NCI-H187 (cell line): ENCODE results near the gene DHDH.
"Not testable (repeated sequence)": the region's sequence is repeated elsewhere in the genome, so short reads cannot be mapped to it uniquely, and the experiment has no call there.

Experiments used
- DNase-seq, 2 experiments: peaks; one replicate each; lab custom pipeline; 2025; lab: John Stamatoyannopoulos, UW

Gene DHDH

DNA sequence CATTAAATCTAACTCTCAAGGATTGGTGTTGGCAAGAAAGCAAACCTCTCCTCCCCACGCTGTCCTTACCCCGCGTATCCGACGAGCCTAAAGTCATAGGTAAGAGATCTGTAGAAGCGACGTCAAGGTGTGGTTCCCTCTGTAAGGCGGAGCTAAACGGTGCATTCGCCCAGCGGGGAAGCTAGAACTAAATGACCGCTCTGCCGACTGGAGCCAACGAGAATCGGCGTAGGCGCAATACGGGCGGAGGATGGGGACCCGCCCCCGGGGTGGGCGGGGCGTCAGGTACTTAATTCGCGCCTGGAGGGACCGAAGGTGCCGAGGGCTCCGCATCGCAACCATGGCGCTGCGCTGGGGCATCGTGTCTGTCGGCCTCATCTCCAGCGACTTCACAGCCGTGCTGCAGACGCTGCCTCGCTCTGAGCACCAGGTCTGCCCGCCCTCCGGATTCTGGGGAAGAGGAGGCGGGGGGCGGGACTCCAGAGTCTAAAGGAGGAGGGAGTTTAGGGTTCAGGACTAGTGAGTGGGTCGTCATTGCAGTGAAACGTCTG lies at the start of gene DHDH:
DHDH (plus strand) TSS at position 318 of the 551 bp plus-strand sequence; CDS start at position 341, 23 bp downstream.
- DNase-seq, result peak; percentile 95 to 96

DNA sequence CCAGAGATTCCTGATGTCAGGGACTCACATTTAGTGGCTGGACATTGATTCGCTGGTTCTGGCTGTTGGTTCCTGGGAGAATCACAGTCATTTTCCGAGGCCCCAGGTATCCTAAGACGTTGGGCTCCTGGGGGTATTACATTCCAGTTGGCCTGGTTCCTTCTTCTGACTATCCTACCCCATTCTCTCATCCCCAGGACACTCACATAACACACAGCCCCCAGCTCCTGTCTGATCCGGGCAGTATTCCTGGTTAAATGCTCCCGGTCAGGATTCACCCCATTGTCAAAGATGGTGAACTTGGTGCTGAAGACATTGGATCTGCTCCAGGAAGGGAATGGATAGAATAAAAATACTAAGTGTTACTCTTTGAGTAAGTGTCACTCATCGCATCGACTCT lies 49.8 kb upstream of the DHDH start:
- DNase-seq, result no peak

DNA sequence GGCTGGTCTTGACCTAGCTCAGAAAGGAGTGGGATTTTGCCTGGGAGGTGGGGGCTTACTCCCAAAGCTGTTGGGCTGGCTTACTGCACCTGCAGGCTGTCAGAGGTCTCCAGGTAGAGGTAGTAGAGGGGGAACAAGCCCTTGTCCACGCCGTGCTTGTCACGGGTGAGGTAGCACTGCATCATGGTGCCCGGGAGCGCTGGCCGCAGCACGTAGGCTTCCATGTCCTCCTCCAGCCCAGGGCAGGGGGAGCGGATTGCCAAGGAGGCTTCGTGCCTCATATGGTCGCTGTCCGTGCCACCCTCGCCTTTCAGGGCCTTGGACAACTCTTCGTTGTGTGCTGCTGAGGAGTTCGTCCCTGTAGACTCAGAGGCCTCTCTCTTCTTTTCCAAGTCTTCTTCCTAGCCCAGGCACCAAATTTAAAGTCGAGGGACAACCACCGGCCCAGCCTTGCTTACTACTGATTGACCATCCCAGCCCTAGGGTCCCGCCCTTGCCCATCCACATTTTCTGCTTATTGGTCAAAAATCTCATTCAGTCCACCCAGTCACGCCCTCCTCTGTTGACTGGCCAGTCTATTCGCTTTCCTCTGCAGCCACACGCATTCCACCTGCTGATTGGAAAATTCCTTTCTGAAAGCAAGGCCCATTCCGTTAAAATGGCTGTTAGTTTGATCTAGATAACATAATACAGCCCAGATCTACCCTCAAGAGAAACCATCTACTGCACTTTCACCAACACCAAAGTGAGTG lies 45.5 kb upstream of the DHDH start:
- DNase-seq, result no peak

DNA sequence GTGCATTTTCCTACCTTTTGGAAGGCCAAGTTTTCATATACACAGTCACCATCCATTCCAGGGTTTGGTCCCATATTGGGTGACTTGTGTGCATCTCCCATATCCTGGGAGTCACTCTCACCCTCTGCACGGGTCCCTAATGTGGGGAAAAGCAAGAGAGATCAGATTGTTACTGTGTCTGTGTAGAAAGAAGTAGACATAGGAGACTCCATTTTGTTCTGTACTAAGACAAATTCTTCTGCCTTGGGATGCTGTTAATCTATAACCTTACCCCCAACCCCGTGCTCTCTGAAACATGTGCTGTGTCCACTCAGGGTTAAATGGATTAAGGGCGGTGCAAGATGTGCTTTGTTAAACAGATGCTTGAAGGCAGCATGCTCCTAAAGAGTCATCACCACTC lies 44.0 kb upstream of the DHDH start:
- not testable (repeated sequence) for DNase-seq

DNA sequence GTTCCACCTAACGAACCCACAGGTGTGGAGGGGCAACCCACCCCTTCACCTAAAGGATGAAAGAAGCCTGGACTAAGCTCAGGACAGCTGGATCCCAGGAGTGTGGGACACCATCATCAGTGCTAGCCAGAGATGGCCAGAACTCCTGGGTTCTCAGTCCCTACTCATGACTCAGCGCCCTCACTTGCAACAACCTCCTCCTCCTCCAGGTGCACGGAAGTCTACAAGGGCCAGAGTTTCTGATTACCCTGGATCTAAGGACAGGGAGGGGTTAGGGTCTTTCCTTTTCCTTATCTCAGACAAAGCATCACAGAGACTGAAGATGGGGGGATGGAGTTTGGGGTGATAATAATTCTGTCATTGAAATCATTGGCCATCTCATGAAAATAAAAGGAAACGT lies 42.9 kb upstream of the DHDH start:
- no peak for DNase-seq

DNA sequence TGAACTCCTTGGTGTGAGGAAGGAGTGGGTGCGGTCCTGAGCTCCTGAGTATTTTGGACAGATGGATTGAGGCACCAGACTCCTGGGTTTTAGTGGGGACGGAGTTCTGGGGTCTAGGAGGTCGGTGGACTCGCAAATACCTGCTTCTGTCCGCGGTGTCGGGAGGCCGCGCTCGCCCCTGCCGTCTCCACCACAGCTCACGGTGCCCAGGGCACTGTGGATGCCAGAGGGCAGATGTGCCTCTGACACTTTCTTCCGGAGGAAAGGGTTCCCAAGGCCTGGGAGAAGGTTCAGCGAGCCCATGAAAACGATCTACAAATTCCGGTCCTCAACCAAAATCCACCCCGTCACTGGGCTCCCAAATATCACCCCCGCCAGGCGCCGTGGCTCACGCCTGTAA lies 38.3 kb upstream of the DHDH start:
- no peak for DNase-seq

DNA sequence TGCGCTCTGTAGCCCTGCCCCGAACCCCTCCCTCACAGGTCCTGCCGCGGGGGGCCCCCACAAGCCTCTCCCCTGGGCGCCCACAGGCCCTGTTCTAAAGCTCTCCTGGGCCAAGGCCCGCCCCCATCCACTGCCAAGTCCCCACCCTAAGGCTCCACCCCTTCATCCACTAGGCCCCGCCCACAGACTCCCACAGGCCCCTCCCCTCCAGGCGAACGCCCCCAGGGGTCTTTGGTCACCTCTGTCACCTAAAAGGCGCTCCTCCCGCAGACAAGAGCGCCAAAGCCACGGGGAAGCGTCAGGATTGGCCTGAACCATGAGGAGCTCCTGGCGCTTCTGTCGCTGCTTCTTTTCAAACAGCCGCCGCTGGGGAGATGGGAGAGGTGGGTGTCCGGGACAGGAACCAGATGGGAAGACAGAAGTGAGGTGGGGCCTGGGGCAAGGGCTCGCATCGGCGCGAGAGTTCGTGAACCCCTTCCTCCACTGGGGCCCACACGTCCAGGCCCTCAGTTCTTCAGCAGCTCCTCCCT lies 37.2 kb upstream of the DHDH start:
- no peak for DNase-seq

DNA sequence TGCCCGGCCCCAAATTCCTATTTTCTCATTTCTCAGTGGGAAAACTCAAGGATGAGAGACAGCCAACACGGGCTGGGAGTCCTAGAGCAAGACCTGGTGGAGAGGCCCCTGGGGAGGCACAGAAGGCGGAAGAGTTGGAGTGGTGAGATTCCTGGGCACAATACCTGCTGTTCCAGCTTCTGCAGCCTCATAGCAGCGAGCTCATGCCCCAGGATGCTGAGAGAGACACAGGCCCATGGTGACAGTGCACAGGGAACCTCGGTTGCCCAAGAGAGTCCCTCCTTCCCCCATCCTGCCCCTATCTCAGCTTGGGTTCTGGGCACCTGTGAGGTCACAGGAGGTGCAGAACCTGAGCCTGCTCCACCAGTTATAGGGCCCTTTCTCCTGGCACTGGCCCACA lies 36.3 kb upstream of the DHDH start:
- no peak for DNase-seq

DNA sequence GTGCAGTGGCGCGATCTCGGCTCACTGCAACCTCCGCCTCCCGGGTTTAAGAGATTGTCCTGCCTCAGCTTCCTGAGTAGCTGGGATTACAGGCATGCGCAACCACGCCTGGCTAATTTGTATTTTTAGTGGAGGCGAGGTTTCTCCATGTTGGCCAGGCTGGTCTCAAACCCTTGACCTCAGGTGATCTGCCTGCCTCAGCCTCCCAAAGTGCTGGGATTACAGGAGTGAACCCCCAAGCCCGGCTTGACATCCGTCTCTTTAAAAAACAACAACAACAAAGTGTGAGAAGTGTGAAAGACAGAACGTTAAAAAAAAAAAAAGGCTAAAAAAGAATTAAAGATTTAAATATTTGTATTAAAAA lies 34.1 kb upstream of the DHDH start:
- DNase-seq, result not testable (repeated sequence)

DNA sequence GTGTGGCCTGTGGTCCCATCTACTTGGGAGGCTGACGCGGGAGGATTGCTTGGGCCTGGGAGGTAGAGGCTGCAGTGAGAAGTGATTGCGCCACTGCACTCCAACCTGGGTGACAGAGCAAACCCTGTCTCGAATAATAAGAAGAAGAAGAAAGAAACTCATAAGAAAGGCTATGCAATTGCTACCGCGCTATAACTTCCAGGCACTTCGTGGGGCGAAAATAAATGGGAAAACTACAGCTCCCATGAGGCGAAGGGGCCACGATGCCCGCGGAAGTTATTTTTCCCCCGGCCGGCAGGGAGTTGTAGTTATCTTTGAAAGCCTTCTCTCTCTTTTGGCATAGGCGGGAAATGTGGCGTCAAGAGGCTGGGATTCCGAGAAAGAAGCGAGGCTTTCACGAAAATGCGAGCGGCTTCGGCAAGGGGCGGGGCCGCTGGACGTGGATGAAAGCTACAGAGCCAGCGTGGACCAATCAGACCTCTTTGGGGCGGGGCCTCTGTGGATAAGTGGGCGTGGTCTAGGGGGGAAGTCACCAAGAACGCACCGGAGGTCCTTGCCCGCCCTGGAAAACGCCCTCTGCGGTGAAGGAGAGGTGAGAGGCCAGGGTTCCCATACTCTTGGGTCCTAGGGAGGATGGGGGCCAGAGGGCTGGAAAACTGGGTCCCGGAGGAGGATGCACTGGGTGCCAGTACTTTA lies 33.6 kb upstream of the DHDH start, which contains the start of gene NUCB1:
NUCB1 (plus strand) TSS at position 532 of the 696 bp plus-strand sequence. CDS start 485 bp downstream, outside the sequence.
- peak; percentile 98 to 99 for DNase-seq

DNA sequence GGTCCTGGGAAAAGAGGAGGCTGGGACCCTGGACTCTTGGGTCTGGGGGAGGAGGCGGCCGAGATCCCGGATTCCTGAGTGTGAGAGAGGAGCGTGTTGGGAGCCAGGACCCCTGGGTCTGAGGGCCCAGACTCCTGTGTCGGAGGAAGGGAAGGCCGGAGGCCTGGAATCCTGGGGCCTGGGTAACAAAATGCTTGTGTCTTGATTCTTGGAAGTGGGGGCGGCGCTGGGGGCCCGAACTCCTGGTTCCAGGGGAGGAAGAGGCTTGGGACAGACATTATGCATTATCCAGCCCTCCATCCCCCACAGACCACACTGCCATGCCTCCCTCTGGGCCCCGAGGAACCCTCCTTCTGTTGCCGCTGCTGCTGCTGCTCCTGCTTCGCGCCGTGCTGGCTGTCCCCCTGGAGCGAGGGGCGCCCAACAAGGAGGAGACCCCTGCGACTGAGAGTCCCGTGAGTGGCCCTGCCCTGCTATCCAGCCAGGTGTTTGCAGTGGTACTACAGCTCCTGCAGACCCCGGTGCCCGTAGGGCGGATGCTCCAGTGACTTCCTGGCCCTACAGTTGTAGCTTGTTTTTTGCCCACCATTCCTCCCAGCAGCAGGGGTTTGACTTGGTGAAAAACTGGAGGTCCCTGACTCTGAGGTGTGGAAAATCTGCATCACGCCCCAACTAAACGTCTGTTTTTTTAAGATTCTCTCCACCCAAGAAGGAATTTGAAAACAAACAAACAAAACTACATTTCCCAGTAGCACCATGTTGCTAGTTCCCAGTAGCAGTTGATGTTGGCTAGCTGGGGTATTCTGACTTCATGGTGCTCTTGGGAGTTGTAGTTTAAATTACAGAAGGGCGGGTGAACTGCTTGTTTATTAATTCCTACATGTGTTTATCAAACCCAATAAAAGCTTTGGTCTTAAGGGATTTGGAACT lies 32.8 kb upstream of the DHDH start:
- no peak for DNase-seq

DNA sequence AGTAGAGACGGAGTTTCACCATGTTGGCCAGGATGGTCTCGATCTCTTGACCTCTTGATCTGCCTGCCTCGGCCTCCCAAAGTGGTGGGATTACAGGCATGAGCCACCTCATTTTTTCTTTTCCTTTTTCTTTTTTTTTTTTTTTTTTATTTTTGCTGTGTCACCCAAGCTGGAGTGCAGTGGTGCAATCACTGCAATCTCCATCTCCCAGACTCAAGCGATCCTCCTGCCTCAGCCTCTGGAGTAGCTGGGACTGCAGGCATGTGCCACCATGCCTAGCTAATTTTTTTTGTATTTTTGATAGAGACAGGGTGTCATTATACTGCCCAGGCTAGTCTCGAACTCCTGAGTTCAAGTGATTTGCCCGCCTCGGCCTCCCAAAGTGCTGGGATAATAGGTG lies 31.2 kb upstream of the DHDH start:
- DNase-seq, result not testable (repeated sequence)

DNA sequence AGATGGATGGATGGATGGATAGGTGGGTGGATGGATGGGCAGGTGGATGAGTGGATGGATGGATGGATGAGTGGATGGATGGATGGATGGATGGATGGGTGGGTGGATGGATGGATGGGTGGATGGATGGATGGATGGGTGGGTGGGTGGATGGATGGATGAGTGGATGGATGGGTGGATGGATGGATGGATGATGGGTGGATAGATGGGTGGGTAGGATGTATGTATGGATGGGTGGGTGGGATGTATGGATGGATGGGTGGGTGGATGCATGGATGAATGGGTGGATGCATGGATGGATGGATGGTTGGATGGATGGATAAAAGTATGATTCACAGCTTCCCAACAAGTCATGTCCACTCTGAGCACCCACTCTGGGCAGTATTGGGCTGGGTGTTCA lies 29.7 kb upstream of the DHDH start:
- not testable (repeated sequence) for DNase-seq

DNA sequence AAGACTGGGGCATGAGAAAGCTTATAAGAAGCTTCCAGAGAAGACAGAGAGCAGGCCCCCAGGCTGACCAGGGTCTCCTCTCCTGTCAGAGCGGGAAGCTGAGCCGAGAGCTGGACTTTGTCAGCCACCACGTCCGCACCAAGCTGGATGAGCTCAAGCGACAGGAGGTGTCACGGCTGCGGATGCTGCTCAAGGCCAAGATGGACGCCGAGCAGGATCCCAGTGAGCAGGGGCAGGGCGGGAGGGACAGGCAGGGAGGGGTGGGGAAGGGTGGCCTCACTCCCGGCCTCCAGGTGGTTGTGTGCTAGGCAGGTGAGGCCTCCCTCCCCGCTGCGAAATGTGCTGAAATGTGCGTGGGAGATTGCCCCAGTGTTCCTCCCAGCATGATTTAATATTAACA lies 27.8 kb upstream of the DHDH start:
- no peak for DNase-seq

DNA sequence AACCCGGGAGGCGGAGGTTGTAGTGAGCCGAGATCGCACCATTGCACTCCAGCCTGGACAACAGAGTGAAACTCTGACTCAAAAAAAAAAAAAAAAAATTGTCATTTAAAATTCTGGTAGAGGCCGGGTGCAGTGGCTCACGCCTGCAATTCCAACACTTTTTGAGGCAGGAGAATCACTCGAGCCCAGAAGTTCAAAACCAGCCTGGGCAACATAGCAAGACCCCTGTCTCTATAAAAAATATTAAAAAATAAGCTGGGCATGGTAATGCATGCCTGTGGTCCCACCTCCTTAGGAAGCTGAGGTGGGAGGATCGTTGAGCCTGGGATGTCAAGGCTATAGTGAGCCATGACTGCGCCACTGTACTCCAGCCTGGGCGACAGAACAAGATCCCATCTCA lies 27.2 kb upstream of the DHDH start:
- DNase-seq, result no peak

DNA sequence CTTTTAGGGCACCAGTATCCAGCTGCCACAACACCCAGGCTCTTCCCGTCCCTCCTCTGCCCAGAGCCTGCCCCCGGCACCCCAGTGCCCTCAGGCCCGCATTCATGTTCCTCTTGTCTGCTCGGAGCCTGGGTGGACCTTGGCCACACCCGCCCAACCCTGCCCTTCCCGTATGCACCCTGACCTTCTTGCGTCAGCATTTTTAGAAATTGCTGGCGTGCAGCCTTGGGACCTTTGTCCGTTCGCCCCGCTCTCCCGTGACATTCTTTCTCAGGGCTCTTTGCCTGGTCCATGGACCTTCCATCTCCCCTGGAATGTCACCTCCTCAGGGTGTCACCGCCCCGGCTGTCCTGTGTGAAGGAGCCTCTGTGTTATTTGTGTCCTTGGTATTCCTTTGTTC lies 25.8 kb upstream of the DHDH start:
- no peak for DNase-seq

DNA sequence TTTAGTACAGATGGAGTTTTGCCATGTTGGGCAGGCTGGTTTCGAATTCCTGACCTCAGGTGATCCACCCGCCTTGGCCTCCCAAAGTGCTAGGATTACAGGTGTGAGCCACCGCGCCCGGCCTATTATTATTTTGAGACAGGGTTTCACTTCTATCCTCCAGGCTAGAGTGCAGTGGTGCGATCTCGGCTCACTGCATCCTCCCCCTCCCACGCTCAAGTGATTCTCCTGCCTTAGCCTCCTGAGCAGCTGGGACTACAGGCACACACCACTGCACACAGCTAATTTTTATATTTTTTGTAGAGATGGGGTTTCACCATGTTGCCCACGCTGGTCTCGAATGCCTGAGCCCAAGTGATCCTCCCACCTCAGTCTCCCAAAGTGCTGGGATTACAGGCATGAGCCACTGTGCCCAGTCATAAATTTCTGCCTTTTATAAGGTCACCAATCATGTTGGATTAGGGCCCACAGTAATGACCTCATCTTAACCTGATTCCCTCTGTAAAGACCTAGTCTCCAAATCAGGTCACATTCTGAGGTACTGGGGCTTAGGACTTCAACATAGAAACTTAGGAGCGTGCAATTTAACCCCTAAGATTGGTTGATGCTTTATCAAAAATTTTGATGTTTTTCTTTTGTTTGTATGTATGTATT lies 23.9 kb upstream of the DHDH start:
- DNase-seq, result not testable (repeated sequence)

DNA sequence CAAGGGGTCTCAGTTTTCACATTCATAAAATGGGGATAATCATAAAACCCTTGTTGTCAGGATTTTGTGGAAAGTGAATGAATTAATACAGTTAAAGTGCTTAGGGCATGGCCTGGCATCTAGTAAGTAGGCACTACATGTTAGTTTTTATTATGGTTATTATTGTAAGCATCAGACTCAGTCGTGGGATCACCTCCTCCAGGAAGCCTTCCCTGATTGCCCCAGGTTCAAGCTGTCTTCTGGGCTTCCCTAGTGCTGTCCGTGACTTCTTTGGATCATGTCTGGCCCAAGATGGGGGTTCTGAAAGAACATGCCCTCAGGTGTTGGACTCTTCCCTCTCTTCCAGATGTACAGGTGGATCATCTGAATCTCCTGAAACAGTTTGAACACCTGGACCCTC lies 22.7 kb upstream of the DHDH start:
- DNase-seq, result no peak

DNA sequence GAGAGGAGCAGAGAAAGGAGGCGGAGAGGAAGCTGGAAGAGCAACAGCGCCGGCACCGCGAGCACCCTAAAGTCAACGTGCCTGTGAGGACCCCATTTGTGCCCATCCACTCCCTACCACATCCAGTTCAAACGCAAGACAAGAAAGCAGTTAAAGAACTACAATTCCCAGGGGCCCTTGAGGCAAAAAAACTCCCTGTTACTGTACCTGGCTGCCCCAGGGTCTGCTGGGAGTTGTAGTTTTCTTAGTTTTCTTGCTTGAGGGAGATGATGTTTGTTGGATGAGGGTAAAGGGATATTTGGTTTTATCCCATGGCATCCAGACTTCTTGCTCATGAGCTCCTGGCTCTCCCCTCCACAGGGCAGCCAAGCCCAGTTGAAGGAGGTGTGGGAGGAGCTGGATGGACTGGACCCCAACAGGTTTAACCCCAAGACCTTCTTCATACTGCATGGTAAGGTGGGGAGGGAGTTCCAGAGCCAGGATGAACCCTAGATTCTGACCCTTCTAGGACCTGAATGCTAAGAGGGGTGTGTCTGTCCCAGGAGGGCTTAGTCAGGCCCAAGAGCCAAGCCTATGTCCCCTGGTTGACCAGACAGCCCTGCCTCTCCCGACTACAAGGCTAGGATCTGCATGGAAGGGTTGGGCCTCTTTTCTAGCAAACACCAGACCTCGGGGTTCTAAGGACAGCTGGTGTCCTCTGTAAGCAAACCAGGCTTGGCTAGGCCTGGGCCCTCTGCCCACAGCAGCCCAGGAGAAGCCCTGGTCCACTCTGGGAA lies 20.2 kb upstream of the DHDH start:
- DNase-seq, result peak in 1 of 2 experiments; percentile 42

DNA sequence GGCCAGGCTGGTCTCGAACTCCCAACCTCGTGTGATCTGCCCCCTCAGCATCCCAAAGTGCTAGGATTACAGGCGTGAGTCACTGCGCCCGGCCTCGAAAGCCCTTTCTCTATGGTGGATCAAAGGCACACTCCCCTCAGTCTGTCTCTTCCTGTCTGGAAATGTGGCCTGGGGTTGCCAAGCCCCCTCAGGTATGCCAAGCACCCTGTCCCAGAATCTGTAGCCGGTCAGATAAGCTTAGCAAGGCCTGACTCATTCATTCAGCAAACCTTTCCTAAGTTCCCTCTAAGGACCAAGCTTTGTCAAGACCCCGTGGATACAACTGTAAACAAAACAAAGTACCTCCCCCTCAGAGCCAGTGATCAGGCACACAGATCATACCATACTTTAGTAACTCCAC lies 19.3 kb upstream of the DHDH start:
- DNase-seq, result no peak

DNA sequence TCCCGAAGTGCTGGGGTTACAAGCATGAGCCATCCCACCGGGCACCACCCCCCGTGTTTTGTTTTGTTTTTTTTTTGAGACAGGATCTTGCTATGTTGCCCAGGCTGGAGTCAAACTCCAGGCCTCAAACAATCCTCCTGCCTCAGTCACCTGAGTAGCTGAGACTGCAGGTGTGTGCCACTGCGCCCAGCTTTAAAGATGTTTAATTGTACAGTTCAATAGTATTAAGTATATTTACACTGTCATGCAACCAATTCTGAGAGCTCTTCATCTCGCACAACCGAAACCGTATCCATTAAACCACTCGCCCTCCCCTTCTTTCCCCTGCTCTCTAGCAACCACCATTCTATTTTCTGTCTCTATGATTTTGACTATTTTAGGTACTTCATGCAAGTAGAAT lies 17.7 kb upstream of the DHDH start:
- peak; percentile 73 to 87 for DNase-seq
